EL (cell line): Measurements from ENCODE around the gene CLPTM1L.
"Not testable (repeated sequence)": the region's sequence is repeated elsewhere in the genome, so short reads cannot be mapped to it uniquely, and the experiment has no call there.

Experiments used
- DNase-seq: peaks from one replicate; pipeline ENCODE4 v3.0.0-alpha.2; 2016

Gene CLPTM1L

DNA sequence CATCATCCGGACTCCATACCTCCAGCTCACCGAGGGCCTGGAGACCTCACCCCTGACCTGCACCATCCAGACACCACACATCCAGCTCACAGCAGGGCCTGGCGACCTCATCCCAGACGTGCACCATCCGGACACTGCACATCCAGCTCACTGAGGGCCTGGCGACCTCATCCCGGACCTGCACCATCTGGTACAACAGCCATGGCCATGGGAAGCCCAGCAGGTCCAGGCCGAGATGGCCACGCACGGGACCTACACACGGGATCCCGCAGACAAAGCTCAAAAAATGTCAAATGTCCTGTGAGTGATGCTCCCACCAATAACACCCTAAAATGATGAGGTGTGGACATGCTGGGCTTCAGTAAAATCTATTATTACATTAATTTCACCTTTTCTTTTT, 59.8 kb downstream of the CLPTM1L start:
- DNase-seq = no peak

DNA sequence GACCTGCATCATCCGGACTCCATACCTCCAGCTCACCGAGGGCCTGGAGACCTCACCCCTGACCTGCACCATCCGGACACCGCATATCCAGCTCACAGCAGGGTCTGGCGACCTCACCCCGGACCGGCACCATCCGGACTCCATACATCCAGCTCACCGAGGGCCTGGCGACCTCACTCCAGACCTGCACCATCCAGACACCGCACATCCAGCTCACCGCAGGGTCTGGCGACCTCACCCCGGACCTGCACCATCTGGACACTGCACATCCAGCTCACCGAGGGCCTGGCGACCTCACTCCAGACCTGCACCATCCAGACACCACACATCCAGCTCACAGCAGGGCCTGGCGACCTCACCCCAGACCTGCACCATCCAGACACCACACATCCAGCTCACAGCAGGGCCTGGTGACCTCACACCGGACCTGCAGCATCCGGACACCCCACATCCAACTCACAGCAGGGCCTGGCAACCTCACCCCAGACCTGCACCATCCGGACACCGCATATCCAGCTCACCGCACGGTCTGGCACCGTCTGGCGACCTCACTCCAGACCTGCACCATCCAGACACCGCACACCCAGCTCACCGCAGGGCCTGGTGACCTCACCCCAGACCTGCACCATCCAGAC, 60.4 kb downstream of the CLPTM1L start:
- DNase-seq = not testable (repeated sequence)

DNA sequence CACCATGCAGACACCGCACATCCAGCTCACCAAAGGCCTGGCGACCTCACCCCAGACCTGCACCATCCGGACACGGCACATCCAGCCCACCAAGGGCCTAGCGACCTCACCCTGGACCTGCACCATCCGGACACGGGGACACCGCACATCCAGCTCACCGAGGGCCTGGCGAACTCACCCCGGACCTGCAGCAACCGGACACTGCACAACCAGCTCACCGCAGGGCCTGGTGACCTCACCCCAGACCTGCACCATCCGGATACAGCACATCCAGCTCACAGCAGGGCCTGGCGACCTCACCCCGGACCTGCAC, 61.2 kb downstream of the CLPTM1L start:
- DNase-seq = not testable (repeated sequence)

DNA sequence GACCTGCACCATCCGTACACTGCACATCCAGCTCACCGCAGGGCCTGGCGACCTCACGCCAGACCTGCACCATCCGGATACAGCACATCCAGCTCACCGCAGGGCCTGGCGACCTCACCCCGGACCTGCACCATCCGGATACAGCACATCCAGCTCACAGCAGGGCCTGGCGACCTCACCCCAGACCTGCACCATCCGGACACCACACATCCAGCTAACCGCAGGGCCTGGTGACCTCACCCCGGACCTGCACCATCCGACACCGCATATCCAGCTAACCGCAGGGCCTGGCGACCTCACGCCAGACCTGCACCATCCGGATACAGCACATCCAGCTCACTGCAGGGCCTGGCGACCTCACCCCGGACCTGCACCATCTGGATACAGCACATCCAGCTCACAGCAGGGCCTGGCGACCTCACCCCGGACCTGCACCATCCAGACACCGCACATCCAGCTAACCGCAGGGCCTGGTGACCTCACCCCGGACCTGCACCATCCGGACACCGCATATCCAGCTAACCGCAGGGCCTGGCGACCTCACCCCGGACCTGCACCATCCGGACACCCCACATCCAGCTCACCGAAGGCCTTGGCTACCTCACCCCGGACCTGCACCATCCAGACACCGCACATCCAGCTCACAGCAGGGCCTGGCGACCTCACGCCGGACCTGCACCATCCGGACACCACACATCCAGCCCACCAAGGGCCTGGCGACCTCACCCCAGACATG, 61.7 kb downstream of the CLPTM1L start:
- DNase-seq = not testable (repeated sequence)

DNA sequence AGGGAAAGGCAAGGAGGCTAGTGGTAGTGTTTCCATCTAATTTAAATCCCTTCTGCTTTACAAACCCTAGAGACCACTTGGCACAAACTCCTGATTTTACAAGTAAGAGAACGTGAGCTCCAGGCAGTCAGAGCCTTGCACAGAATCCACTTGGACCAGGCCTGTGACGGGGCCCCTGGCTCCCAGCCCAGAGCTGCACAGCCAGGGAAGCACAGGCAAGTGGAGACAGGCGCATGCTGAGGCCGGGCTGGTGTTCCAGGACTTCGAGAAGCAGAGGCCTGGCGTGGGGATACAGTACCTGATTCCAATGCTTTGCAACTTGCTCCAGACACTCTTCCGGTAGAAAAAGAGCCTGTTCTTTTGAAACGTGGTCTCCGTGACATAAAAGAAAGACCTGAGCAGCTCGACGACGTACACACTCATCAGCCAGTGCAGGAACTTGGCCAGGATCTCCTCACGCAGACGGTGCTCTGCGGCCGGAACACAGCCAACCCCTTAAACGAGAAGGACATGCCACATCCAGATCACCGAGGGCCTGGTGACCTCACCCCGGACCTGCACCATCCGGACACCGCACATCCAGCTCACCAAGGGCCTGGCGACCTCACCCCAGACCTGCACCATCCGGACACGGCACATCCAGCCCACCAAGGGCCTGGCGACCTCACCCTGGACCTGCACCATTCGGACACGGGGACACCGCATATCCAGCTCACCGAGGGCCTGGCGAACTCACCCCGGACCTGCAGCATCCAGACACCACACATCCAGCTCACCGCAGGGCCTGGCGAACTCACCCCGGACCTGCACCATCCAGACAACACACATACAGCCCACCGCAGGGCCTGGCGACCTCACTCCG, 62.5 kb downstream of the CLPTM1L start:
- DNase-seq = peak; percentile 37

DNA sequence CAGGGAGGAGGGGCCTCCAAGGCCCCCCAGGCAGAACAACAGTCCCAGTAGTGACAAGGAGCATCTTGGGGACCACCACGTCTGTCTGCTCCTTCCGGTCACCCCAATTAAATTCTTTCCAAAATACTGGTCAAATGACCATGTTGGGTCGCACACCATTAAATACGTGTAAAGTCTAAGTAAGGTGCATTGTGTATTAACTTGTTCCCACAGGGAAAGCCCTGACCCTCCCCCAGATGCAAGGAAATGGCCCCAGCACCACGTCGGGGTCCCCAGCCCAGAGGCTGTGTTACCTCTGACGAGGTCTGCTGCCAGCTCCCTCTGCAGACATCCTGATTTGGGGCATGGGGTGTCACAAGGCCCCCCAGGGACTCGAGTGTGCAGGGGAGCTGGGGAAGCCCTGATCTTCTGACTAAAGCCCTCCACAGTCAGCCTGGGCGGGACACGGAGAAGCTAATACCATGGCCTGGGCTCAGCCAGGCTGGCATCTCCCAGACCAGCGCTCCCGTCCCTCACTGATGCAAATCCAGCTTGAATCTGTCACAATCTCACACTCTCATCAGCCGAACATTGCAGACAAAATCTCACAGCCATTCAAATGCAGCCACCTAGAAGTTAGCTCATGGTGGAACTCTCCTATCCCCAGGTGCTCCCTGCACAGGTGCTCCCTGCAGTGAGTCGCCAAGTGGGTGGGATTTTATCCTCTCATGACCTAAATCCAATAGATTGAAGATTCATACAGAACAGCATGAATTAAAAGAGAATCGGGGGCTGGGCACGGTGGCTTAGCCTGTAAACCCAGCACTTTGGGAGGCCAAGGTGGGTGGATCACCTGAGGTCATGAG, 63.6 kb downstream of the CLPTM1L start:
- DNase-seq = no peak

DNA sequence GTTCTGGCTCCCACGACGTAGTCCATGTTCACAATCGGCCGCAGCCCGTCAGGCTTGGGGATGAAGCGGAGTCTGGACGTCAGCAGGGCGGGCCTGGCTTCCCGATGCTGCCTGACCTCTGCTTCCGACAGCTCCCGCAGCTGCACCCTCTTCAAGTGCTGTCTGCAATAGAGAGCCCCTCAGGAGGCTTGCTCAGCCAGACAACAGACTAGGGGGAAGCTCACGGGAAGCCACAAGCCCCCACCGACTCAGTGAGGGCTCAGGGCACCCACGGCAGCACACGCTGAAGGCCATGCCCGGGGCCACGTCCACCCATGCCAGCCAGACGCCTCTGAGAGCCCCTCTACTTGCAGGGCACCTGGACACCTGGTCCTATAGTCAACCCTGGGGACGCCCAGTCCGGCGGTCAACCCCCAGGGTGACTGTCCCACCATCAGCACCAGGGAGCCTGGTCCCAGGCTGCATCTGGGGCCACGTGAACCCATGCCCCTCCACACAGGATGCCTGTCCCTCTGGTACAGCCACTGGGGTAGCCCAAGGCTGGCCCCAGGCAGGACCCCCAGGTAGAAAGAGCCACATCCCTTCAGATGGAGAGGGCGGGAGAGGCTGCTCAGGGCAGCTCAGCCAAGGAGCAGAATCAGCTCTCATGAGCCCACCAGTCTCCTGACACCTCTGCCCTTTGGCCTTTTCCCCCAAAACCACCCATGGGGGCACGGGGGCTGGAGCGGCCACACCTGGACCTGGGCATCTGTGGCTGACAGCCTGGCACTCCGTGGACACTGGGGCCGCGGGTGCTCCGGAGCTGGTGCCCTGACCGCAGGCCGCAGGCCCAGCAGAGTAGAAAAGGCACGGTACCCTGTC, 64.5 kb downstream of the CLPTM1L start:
- peak; percentile 40 for DNase-seq

DNA sequence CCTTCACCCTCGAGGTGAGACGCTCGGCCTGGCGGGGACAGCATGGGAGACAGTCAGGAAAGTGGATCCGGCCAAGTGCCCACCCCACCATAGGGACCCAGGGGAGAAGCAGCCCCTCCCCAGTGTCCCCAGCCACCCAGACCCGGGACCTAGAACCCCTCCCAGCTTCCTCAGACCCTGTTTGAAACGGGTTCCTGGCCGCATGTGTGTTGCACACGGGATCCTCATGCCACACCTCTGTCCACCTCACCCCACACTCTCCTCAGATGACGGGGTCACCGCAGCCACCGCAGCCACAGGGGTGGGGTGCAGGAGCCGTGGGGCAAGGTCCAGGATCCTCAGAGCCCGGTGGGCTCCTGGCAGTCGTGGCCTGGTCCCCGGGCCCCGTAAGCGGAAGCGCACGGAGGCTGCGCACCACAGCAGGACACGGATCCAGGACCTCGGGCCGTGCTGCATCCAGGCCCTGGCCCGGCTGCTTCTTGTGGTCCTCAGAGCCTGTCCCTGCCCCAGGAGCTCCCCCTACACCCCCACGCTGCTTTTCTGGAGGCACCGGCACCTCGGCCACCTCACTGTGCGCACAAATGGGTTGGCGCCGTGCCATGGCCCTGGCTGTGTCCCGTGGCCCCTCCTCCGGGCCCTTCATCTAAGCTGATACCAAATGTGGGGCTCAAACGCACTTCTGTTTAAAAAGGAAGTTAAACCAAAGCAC, 65.3 kb downstream of the CLPTM1L start:
- no peak for DNase-seq

DNA sequence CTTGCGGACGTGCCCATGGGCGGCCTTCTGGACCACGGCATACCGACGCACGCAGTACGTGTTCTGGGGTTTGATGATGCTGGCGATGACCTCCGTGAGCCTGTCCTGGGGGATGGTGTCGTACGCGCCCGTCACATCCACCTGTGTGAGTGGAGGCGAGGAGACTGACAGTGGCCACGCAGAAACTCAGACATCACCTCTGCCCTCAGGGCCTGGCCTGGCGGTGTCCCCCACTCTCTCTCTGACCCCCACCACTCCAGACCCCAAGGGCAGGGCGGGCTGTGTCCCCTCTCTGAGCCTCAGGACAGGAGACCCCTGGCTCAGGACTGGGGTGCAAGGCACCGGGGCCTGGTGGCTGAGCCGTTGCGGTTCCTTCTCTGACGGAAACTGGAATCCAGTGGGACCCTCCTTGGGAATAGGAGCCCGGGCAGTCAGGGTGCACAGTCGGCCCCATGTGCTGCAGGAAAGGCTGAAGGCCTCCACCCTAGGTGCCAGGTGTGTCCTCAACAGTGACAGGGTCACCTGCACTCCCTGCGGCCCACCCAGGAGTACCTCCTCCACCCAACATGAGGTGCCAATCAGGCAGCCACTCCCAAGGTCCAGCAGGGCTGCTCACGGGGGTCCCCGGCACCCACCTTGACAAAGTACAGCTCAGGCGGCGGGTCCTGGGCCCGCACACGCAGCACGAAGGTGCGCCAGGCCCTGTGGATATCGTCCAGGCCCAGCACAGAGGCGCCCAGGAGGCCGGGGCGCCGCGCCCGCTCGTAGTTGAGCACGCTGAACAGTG, 66.0 kb downstream of the CLPTM1L start:
- DNase-seq = peak; percentile 41

DNA sequence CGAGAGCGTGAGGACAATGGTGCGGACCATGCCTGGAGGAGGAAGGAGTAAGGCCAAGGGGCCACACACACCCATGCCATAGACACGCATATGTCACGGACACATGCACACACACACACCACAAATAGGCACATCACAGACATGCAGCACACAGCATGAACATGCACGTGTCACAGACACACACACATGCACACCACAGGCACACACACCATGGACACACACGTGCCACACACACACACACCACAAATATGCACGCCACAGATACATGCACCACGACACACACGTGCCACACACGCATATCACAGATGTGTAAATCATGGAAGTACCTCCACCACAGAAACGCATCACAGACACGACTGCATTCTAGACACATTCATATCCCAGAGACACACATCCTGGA, 66.7 kb downstream of the CLPTM1L start:
- no peak for DNase-seq

DNA sequence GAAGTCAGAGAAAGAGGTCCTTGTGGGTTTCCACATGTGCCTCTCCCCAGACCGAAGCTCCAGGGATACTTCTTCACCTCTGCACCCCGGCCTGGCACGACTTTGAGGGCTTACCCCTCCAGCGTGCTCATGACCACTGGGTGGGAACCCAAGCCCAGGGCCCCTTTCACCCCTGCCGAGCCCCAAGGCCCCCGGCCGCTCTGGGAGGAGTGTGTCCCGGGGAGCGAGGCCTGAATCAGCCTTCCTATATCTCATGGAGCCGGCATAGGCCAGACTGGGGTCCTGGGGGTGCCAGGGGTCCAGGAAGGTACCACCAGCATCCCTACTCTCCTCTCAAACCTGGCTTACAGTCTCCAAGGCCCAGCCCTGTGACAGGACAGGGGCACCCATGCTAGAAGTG, 67.1 kb downstream of the CLPTM1L start:
- DNase-seq = no peak

DNA sequence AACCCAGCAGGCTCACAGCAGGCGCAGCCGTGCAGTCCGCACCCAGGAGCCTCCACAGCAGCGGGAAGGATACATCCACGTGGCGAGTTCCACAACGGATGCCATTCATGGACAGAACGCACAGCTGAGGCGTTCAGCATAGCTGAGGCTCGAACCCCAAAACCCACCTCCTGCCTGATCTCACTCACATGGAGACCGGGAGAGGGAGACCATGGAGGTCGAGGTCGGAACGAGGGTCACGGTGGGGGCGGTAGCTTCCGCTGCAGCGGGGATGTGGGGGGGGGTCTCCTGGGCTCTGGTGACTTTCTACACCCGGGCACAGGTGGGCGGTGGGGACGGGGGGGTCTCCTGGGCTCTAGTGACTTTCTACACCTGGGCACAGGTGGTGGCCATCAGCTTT, 67.6 kb downstream of the CLPTM1L start:
- no peak for DNase-seq

DNA sequence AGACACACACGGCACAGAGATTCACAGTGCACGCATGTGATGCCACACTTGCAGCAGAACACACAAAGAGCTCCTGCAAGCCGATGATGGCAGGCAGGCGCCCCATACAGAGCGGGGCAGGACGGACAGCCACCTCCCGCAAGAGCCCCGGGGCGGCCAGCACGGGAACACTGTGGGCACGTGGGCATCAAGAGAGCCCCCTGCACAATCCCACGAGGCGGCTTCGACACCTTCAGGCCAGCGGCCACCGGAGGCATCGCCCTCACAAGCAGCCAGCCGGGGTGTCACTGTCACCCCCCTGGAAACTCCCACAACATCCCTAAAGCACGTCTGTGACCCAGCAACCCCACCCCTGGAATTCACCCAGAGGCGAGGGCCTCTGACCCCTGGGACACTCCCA, 68.0 kb downstream of the CLPTM1L start:
- no peak for DNase-seq

DNA sequence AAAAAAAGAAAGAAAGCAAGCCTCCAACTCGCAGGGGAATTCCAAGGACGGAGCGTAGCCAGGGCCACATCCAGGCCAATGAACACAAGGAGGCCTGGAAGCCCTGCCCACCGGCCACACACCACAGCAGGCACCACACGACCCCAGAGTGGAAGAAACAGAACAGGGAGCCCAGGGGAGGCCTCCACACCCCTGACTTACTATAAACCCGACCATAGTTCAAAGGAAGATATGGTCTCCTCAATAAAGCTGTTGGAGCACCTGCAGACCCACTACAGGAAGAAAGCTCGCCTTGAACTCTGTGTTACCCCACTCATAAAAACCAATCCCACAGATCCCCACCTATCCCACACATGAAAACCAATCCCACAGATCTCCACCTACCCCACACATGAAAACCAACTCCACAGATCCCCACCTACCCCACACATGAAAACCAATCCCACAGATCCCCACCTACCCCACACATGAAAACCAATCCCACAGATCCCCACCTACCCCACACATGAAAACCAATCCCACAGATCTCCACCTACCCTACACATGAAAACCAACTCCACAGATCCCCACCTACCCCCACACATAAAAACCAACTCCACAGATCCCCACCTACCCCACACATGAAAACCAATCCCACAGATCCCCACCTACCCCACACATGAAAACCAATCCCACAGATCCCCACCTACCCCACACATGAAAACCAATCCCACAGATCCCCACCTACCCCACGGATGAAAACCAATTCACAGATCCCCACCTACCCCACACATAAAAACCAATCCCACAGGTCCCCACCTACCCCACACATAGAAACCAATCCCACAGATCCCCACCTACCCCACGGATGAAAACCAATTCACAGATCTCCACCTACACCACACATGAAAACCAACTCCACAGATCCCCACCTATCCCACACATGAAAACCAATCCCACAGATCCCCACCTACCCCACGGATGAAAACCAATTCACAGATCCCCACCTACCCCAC, 69.2 kb downstream of the CLPTM1L start:
- not testable (repeated sequence) for DNase-seq

DNA sequence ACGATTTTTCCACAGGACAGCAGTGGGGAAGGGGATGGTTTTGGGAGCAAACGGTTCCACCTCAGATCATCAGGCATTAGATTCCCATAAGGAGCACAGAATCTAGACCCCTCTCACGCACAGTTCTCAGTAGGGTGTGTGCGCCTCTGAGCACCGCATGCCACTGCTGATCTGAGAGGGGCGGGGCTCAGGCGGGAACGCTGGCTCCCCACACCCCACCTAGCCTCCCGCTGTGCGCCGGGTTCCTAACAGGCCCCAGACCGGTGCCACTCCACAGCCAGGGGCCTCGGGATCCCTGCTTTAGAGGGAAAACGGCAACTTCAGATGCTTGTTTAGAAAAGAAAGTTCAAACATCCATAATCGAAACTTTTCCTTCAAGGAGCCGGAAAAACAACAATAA, 70.4 kb downstream of the CLPTM1L start:
- no peak for DNase-seq

DNA sequence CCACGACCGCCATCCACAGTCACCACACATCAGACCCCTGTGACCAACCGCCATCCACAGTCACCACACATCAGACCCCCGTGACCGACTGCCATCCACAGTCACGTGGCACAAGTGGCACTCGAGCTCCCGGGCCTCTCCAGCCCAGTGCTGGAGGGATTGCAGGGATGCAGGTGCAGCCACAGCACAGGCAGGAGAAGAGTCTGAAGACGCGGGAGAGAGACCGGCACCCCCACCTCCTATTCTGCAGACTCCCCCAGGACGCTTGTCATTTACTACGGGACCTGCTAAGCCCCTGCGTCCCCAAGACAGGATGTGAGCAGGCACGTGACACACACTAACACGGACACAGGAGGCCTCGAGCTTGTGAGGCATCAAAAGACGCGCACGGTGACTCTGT, 71.2 kb downstream of the CLPTM1L start:
- DNase-seq = no peak

DNA sequence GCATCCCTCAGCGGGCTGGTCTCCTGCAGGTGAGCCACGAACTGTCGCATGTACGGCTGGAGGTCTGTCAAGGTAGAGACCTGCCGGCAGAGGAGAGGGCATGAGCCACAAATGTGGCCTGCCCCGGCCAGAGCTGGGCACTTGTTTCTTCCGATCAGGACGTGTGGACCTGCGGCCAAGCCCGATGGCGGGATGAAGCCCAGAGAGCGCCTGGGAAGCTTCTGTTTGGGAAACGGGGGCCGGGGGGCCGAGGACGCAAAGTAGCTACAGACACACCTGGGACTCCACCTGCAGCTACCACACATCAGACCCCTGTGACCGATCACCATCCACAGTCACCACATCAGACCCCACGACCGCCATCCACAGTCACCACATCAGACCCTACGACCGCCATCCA, 72.7 kb downstream of the CLPTM1L start:
- no peak for DNase-seq

DNA sequence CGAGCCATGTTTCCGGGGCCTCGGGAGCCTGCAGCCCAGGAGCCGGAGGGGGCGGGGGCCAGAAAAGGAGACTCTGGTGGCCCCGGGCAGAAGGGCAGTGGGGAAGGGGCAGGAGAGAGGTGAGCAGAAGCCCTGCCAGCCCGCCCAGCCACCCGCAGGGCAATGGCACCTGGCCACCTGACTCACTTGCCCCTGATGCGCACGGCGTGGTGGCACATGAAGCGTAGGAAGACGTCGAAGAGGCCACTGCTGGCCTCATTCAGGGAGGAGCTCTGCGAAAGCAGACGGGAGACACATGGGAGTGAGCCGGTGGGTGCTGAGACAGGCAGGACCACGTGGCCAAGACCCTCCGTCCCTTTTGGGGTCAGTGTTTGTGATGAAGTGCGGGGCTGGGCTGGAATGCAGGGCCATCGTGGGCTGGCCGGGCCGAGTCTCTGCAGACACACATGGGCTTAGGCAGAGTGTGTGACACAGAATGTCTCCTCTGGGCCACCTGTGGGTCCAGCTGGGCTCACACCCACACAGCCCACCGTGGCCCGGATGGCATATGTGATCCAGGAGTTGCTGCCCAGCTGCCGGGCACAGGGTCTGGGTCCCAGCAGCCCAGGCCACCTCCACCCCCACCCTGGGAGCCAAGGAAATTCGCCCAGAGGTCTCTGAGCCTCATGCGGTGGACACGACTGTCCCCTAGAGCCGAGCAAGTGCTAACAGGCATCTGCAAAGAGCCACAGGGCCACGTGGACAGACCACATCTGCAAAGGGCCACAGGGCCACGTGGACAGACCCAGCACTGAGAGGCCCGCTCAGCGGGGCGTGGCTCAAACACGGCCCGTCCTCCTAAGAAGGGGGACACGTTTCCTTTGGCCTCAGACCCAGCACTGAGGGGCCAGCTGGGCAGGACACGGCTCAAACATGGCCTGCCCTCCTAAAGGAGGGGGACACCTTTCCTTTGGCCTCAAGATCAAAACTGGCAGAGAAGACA, 73.7 kb downstream of the CLPTM1L start:
- no peak for DNase-seq
